Heart left ventricle (tissue), 16 donors: Measurements from ENCODE around the gene MC1R. TPM values are rescaled to one million over a fixed set of nuclear protein-coding genes. Genes with fewer than 3 reads are reported as not detected.

ENCODE experiments used
- ATAC-seq, 4 donors: fragments of 200-7000 bp; cut with Tn5 transposase; one replicate each; pipeline ENCODE4 v1.9.1; 2020 to 2022; ENCODE audit warnings: moderate library complexity in 4 of 4, mild to moderate bottlenecking in 3 of 4, moderate number of reproducible peaks in 1 of 4
- DNase-seq, 5 donors: peaks; one replicate each; pipeline ENCODE4 v3.0.0-alpha.2; 2020
- H3K27ac ChIP-seq, 12 donors: fragments of 200-600 bp; sonication (generic) in 4 of 12; one replicate each; pipeline versions ENCODE4 v1.5.0 to v1.8.0; 2016 to 2022; ENCODE audit warnings: mild to moderate bottlenecking in 2 of 12
- H3K27me3 ChIP-seq, 9 donors: fragments of 200-600 bp; sonication (generic) in 2 of 9; one replicate each; pipeline versions ENCODE4 v1.5.1 to v1.8.0; 2016 to 2022; ENCODE audit warnings: mild to moderate bottlenecking in 3 of 9
- H3K36me3 ChIP-seq, 9 donors: fragments of 200-600 bp; sonication (generic) in 2 of 9; one replicate each; pipeline versions ENCODE4 v1.5.0 to v1.8.0; 2018 to 2022; ENCODE audit warnings: mild to moderate bottlenecking in 2 of 9
- H3K4me1 ChIP-seq, 12 donors: fragments of 200-600 bp; sonication (generic) in 4 of 12; one replicate each; pipeline versions ENCODE4 v1.5.0 to v1.8.0; 2016 to 2022; ENCODE audit warnings: mild to moderate bottlenecking in 3 of 12
- H3K4me3 ChIP-seq, 12 donors: fragments of 200-600 bp; sonication (generic) in 4 of 12; one replicate each; pipeline versions ENCODE4 v1.5.0 to v1.8.0; 2017 to 2022; ENCODE audit warnings: mild to moderate bottlenecking in 9 of 12, moderate library complexity in 4 of 12
- H3K9me3 ChIP-seq, 12 donors: fragments of 200-600 bp; sonication (generic) in 4 of 12; one replicate each; pipeline versions ENCODE4 v1.5.0 to v1.8.0; 2016 to 2022; ENCODE audit warnings: mild to moderate bottlenecking in 1 of 12
- CTCF ChIP-seq, 12 donors: fragments of 200-600 bp; sonication (generic) in 4 of 12; IDR thresholded peaks; one replicate each; pipeline versions ENCODE4 v1.5.0 to v1.8.0; 2018 to 2022; ENCODE audit warnings: antibody characterized with exemption in 12 of 12, mild to moderate bottlenecking in 5 of 12
- POLR2A ChIP-seq, 2 donors: fragments of 450-650 bp; IDR thresholded peaks; one replicate each; pipeline ENCODE4 v1.6.1; 2017; ENCODE audit warnings: antibody characterized with exemption in 2 of 2, mild to moderate bottlenecking in 2 of 2, moderate library complexity in 2 of 2
- WGBS, 4 donors: extraction: QIAGEN DNeasy Blood & Tissue Kit in 2 of 4; methylation state at CpG; one replicate each; pipeline versions ENCODE4 v1.1.5 to v1.1.7; 2013 to 2018; 5-methylcytosine and 5-hydroxymethylcytosine counted together
- intact Hi-C, 10 donors: fragments of 100-400 bp; cut with DNase I; formaldehyde crosslinking; loops; one replicate each; pipeline versions ENCODE4 v1.11.1 to v1.14.2; 2022
- long read RNA-seq, 3 donors: library from polyadenylated mRNA; unstranded; transcript quantifications; one replicate each; pipeline ENCODE4 v2.0.0, GENCODE V29; 2020 to 2021
- polyA plus RNA-seq, 2 donors: library from polyadenylated mRNA; stranded (reverse); fragments of 200-250 nt; gene quantifications; one replicate each; pipeline ENCODE4 v1.2.3, GENCODE V29; 2013
- total RNA-seq, 9 donors: library from RNA; depleted of rRNA in 2 of 9; stranded (reverse); fragments of >200 nt in 2 of 9; fragmentation: NEBNext Ultra II Directional in 3 of 9; extraction: Animal tissue kit (Norgen Biotek cat#: 25700) in 3 of 9; gene quantifications; one replicate each; pipeline versions ENCODE4 v1.1.0 to v1.2.4, GENCODE V29; 2016 to 2023
- donor health status: ischemic (EF 13 %, LVEDD 7.1; RV severe dilation, severe dysfunction).
- donor health status: healthy with polysubstance abuse.
- donor health status: DM: no; HTN: yes; CAD: no.
- donor health status: DM: no; HTN: no; CAD: no.
- donor health status: ischemic (EF 25% LVEDD 6.9; RV normal size, moderate dysfunction).
- donor health status: ischemic (EF 25% LVEDD 5.7; RV mildly dilated, moderate dysfunction).
- donor health status: healthy.
- donor health status: DM: yes; HTN: yes; CAD: no.
- donor health status: ischemic (EF 35%, LVEDD 5.7; RV mildly dilated, moderate dysfunction).
- donor health status: nonischemic (EF 11% LVEDD 7.7; RV severe dilation, severe dysfunction).
- donor health status: DM: yes; HTN: yes; CAD: no.
- donor health status: PGD.
- donor health status: ischemic (EF 29% LVEDD 5.4; RV normal size, mild dysfunction).
- donor health status: nonischemic (EF 23%, LVEDD 6.1; RV moderate dilation, normal function).

MC1R gene
- total RNA-seq (1 to 10 TPM in 6 of 9 donors, under 1 TPM in 3; 0.42 to 2.1 (median 1.3) TPM), polyA plus RNA-seq (1 to 10 TPM; 1.4 to 1.6 TPM)
- long read RNA-seq, donor 1: 0 reads
- long read RNA-seq, donor 2, partial matches to known transcripts: 0 of 1 reads
- long read RNA-seq, donor 2, other reads (novel, unspliced or antisense): 0 of 1 reads
- long read RNA-seq, donor 3, partial matches to known transcripts: 0 of 1 reads
- long read RNA-seq, donor 3, other reads (novel, unspliced or antisense): 0 of 1 reads

- Histone ChIP-seq H3K27me3 (peaks cover 0 to 24% (median under 1%) of the 10 kb centered on the region in 9 donors), H3K27ac (peak within 1 kb of the TSS in 8 of 12 donors; percentile 8 to 64 (median 50)), H3K36me3 (peaks cover 0 to under 1% (median 0%) of the 10 kb centered on the region in 9 donors), H3K9me3 (no peaks in the 10 kb centered on the region), H3K4me3 (peak within 1 kb of the TSS in 11 of 12 donors; percentile 14 to 56 (median 44)), H3K4me1 (peaks cover 9 to 53% (median 36%) of the 10 kb centered on the region in 12 donors)
- DNase-seq (peak in 1 of 5 donors; percentile 43), ATAC-seq (peak in 2 of 4 donors; percentile 0 to 1)
- TF ChIP-seq CTCF (IDR thresholded peaks at IDR 0.05) (peak in 11 of 12 donors; percentile 22 to 60 (median 39)), POLR2A (IDR thresholded peaks at IDR 0.05) (no peak)
- 6 to 9% (median 8%) methylated on average over 12 to 23 of the region's 23 CpGs for WGBS, 4 donors
- intact Hi-C loops: loop anchor here in 2 of 10 donors (5.0 kb wide), 1 partner anchor 46 kb away; the partner anchor contains the start of gene TCF25 (in 2 of the 2)
These were observed at the start of gene MC1R for GRCh38 chr16:89918453-89919347. MC1R (plus strand) TSS chr16:89918862; CDS start chr16:89919259, 397 bp downstream.

- Histone ChIP-seq H3K27ac (no peak overlapping the region), H3K4me3 (no peak overlapping the region), H3K36me3 (peaks cover 0 to 4% (median 3%) of the 10 kb centered on the region in 9 donors), H3K4me1 (peaks cover 0 to 21% (median 14%) of the 10 kb centered on the region in 12 donors), H3K9me3 (peaks cover 0 to 10% (median 6%) of the 10 kb centered on the region in 12 donors), H3K27me3 (no peaks in the 10 kb centered on the region)
- intact Hi-C loops: loop anchor here in 5 of 10 donors (5.0 to 10.0 kb wide), 5 partner anchors 47 to 168 kb away; partner anchors contain the start of genes MC1R (in 2 of the 5), SPATA2L (in 2 of the 5) and TUBB3 (in 1 of the 5)
- TF ChIP-seq CTCF (IDR thresholded peaks at IDR 0.05): no peak
- TF ChIP-seq POLR2A (IDR thresholded peaks at IDR 0.05): no peak
- no peak for ATAC-seq
- 93 to 96% (median 95%) methylated on average over 12 of the region's 12 CpGs for WGBS, 4 donors
- DNase-seq: no peak
These were observed 48.8 kb upstream of the MC1R start for GRCh38 chr16:89869911-89870310.

GRCh38 chr16:89870440-89870839, 48.2 kb upstream of the MC1R start:
- 83 to 91% (median 84%) methylated on average over 6 of the region's 6 CpGs for WGBS, 4 donors
- ATAC-seq: no peak
- Histone ChIP-seq H3K36me3 (peaks cover 0 to 9% (median 4%) of the 10 kb centered on the region in 9 donors), H3K4me1 (peaks cover 0 to 21% (median 14%) of the 10 kb centered on the region in 12 donors), H3K27ac (no peak overlapping the region), H3K27me3 (no peaks in the 10 kb centered on the region), H3K4me3 (no peak overlapping the region), H3K9me3 (peaks cover 0 to 10% (median 6%) of the 10 kb centered on the region in 12 donors)
- no peak for TF ChIP-seq CTCF (IDR thresholded peaks at IDR 0.05)
- TF ChIP-seq POLR2A (IDR thresholded peaks at IDR 0.05): no peak
- DNase-seq: no peak
- intact Hi-C loops: loop anchor here in 4 of 10 donors (5.0 to 10.0 kb wide), 4 partner anchors 47 to 168 kb away; partner anchors contain the start of genes MC1R (in 2 of the 4), SPATA2L (in 1 of the 4) and TUBB3 (in 1 of the 4)
